Measurements from ENCODE around the gene PIGQ.

PIGQ gene

DNA sequence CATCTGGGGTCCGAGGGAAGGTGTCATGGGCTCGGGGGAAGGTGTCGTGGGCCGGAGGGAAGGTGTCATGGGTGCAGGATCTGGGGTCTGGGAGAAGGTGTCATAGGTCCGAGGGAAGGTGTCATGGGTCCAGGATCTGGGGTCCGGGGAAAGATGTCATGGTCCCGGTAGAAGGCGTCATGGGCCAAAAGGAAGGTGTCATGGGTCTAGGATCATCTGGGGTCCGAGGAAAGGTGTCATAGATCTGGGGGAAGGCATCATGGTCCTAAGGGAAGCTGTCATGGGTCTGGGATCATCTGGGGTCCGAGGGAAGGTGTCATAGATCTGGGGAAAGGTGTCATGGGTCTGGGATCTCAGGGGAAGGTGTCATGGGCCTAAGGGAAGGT is 21.0 kb downstream of the PIGQ start:
- Histone ChIP-seq H3K36me3 (replicated peaks) (no peaks in the 10 kb centered on the region), H3K4me3 (ENCODE audit: low read depth, low read length) (peak overlapping the region; percentile 77), H3K27ac (no peak overlapping the region), H3K27me3 (replicated peaks) (no peaks in the 10 kb centered on the region)
- TF ChIP-seq, protein P1, sequence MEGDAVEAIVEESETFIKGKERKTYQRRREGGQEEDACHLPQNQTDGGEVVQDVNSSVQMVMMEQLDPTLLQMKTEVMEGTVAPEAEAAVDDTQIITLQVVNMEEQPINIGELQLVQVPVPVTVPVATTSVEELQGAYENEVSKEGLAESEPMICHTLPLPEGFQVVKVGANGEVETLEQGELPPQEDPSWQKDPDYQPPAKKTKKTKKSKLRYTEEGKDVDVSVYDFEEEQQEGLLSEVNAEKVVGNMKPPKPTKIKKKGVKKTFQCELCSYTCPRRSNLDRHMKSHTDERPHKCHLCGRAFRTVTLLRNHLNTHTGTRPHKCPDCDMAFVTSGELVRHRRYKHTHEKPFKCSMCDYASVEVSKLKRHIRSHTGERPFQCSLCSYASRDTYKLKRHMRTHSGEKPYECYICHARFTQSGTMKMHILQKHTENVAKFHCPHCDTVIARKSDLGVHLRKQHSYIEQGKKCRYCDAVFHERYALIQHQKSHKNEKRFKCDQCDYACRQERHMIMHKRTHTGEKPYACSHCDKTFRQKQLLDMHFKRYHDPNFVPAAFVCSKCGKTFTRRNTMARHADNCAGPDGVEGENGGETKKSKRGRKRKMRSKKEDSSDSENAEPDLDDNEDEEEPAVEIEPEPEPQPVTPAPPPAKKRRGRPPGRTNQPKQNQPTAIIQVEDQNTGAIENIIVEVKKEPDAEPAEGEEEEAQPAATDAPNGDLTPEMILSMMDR (IDR thresholded peaks at IDR 0.05; ENCODE audit: low read depth, low read length, missing control alignments): no peak
- in situ Hi-C loops (cut with HindIII; ENCODE audit: low pct_ligation_motif_present, low sequenced_read_pairs): no loop called here
- DNase-seq: no peak

DNA sequence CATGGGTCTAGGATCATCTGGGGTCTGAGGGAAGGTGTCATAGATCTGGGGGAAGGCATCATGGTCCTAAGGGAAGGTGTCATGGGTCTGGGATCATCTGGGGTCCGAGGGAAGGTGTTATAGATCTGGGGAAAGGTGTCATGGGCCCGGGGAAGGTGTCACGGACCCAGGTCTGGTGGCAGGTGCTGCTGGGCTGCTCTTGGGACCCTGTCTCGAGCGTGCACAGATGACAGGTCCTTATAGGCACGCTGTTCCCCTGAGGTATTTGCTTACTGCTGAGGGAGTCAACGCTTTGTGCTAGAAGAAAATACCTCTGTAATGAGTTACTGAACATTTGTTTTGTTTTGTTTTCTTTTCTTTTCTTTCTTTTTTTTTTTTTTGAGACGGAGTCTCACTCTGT is 21.5 kb downstream of the PIGQ start:
- Histone ChIP-seq H3K4me3 (ENCODE audit: low read depth, low read length) (peak overlapping the region; percentile 77), H3K36me3 (replicated peaks) (no peaks in the 10 kb centered on the region), H3K27me3 (replicated peaks) (no peaks in the 10 kb centered on the region), H3K27ac (no peak overlapping the region)
- in situ Hi-C loops (cut with HindIII; ENCODE audit: low pct_ligation_motif_present, low sequenced_read_pairs): no loop called here
- DNase-seq: no peak
- TF ChIP-seq, protein P1 (IDR thresholded peaks at IDR 0.05; ENCODE audit: low read depth, low read length, missing control alignments): no peak

DNA sequence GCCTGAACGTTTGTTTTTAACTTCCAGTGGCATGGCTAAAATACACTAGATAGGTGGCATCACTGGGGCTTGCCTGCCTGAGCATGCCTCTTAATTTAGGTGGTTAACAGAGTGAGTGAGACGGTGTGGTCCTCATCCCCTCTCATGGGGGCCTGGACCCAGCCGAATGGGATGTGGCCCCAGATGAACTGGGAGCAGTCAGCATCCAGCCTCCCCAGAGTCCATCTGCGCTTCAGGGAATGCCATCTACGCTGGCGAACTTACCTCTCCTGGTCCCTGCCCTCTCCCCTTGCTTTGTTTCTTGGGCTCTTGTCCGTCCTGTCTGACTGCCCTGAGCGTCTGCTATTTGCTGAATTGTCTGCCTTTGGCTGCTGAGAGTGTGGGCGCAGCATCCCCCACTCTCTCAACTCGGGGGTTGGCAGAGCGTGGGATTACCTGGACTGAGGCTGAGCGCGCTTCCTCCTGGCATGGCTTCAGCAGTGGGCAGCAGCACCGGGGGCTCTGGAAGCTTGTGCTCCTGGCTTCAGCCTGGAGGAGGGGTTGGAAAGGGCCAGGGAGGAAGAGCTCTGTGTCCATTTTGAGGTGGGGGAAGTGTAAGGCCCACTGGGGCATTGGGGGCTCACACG is 22.2 kb downstream of the PIGQ start:
- no peak overlapping the region for H3K27ac ChIP-seq
- TF ChIP-seq, protein P1 (IDR thresholded peaks at IDR 0.05; ENCODE audit: low read depth, low read length, missing control alignments): no peak
- DNase-seq: no peak
- H3K27me3 ChIP-seq (replicated peaks): no peaks in the 10 kb centered on the region
- no peaks in the 10 kb centered on the region for H3K36me3 ChIP-seq (replicated peaks)
- in situ Hi-C loops (cut with HindIII; ENCODE audit: low pct_ligation_motif_present, low sequenced_read_pairs): no loop called here
- H3K4me3 ChIP-seq (ENCODE audit: low read depth, low read length): no peak overlapping the region

DNA sequence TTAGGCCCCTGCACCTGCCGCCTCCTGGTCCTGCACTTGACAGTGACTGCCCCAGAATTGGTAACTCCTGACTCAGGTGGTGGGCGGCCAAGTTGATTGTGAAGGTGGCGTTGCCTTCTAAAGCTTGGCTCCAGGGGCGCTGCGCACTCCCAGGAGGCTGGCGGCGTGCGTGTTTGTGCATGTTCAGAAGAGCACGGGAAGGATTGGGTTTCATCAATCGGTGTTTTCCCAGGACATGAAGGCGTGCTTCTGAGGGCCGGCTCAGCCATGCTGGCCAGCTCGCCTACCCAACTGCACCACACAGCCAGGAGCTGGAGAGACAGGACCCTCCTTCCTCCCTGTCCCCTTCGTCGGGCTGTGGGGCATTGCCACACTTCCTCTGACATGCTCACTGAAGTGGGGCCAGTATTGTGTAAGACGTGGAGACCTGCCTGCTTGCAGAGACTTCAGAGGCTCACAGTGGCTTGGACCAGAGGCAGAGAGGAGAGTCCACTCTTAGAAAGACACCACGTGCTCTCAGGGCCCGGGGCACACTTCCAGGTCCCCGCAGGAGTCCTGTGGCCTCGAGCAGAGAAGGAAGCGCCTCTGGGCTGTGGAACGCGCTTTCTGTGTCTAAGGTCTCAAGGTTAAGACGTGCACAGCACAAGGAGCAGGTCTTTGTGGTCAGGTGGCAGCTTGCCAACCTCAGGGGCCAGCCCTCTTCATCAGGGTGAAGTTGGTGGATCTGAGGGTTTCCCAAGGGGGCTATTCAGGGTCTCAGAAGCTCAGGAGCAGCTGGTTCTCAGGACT is 22.9 kb downstream of the PIGQ start:
- H3K4me3 ChIP-seq (ENCODE audit: low read depth, low read length): no peak overlapping the region
- H3K27me3 ChIP-seq (replicated peaks): no peaks in the 10 kb centered on the region
- in situ Hi-C loops (cut with HindIII; ENCODE audit: low pct_ligation_motif_present, low sequenced_read_pairs): no loop called here
- H3K27ac ChIP-seq: no peak overlapping the region
- TF ChIP-seq, protein P1 (IDR thresholded peaks at IDR 0.05; ENCODE audit: low read depth, low read length, missing control alignments): no peak
- no peaks in the 10 kb centered on the region for H3K36me3 ChIP-seq (replicated peaks)
- DNase-seq: no peak

DNA sequence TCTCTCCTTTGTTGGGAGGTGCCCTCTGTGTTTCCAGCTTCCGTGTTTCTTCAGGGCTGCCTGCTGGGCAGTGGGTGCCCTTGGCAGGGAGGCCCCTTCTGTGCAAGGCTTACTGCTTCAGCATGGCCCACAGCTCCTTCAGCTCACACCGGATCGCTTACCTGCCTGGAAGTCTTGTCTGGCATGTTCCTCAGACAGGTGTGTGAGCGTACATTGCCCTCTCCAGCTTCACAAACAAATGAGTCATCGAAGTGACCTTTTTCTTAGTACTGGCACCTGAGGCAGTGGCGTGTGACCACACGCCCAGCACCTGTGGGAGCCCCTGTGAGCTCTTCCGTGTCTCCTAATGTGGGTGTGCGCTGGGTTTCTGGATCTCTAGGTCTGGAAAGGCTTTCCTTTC is 23.6 kb downstream of the PIGQ start:
- DNase-seq: no peak
- TF ChIP-seq, protein P1 (IDR thresholded peaks at IDR 0.05; ENCODE audit: low read depth, low read length, missing control alignments): no peak
- H3K27ac ChIP-seq: no peak overlapping the region
- H3K27me3 ChIP-seq (replicated peaks): no peaks in the 10 kb centered on the region
- H3K36me3 ChIP-seq (replicated peaks): no peaks in the 10 kb centered on the region
- no peak overlapping the region for H3K4me3 ChIP-seq (ENCODE audit: low read depth, low read length)
- in situ Hi-C loops (cut with HindIII; ENCODE audit: low pct_ligation_motif_present, low sequenced_read_pairs): no loop called here
